Epithelial cell of esophagus (primary cell): ENCODE data around the gene CCDC14.
"Not testable (repeated sequence)": the region's sequence is repeated elsewhere in the genome, so short reads cannot be mapped to it uniquely, and the experiment has no call there.

Source experiments
- DNase-seq: peaks from one replicate; pipeline ENCODE4 v3.0.0; 2010; ENCODE audit warnings: low read depth
- H3K4me3 ChIP-seq: 2 replicates; pipeline ENCODE4 v1.5.1; 2011; ENCODE audit warnings: mild to moderate bottlenecking, low read length, control low read depth
- CTCF ChIP-seq: IDR thresholded peaks from 2 replicates; pipeline ENCODE4 v1.5.1; 2011; ENCODE audit warnings: low read depth, mild to moderate bottlenecking, low read length, control low read depth, inconsistent platforms; ENCODE audit not compliant: insufficient read depth; ENCODE audit errors: missing control alignments

CCDC14 gene

GRCh38 chr3:123971406-123971805 lies 10.4 kb upstream of the CCDC14 start:
- H3K4me3 ChIP-seq: no peak overlapping the region
- no peak for TF ChIP-seq CTCF
- DNase-seq: no peak

GRCh38 chr3:123967260-123967659 lies 6.2 kb upstream of the CCDC14 start:
- DNase-seq, H3K4me3 ChIP-seq: not testable (repeated sequence)

GRCh38 chr3:123966799-123967198 lies 5.8 kb upstream of the CCDC14 start:
- not testable (repeated sequence) for H3K4me3 ChIP-seq

GRCh38 chr3:123964793-123965192 lies 3.8 kb upstream of the CCDC14 start:
- not testable (repeated sequence) for H3K4me3 ChIP-seq, DNase-seq

More at GRCh38 chr3:123966799-123967198, 5.8 kb upstream of the CCDC14 start:
- DNase-seq: not testable (repeated sequence)

GRCh38 chr3:123961508-123961856 lies 453 bp upstream of the CCDC14 start:
- no peak for TF ChIP-seq CTCF
- DNase-seq: no peak
- peak overlapping the region; percentile 92 for H3K4me3 ChIP-seq

GRCh38 chr3:123953735-123954134 lies 7.3 kb downstream of the CCDC14 start:
- no peak overlapping the region for H3K4me3 ChIP-seq
- no peak for TF ChIP-seq CTCF
- no peak for DNase-seq

GRCh38 chr3:123952844-123953520 lies 8.0 kb downstream of the CCDC14 start:
- TF ChIP-seq CTCF: no peak
- DNase-seq: peak; percentile 88
- no peak overlapping the region for H3K4me3 ChIP-seq

GRCh38 chr3:123951522-123952447 lies 9.2 kb downstream of the CCDC14 start:
- no peak overlapping the region for H3K4me3 ChIP-seq
- TF ChIP-seq CTCF: no peak
- DNase-seq: no peak
